ENCODE measurements around the gene SPRED2. TPM values are rescaled to one million over a fixed set of nuclear protein-coding genes. Genes with fewer than 3 reads are reported as not detected.
A peak's percentile ranks its signal among the peaks of the same experiment; 100 is the strongest.

The SPRED2 gene
- total and polyA plus RNA-seq, 12 donors: 10.2 to 20.7 (median 17.0) TPM

- Histone ChIP-seq H3K4me1 (peaks cover 0 to 31% (median 23%) of the 10 kb centered on the region in 9 donors), H3K27me3 (no peaks in the 10 kb centered on the region), H3K27ac (peak overlapping the region in 9 of 10 donors; percentile 94 to 99 (median 97)), H3K4me3 (peak overlapping the region in 5 of 10 donors; percentile 61 to 76 (median 64)), H3K9me3 (no peaks in the 10 kb centered on the region), H3K36me3 (no peaks in the 10 kb centered on the region)
- DNase-seq (no peak), ATAC-seq (no peak)
- WGBS, 2 donors: 88 to 91% methylated on average over 9 of the region's 9 CpGs
- intact Hi-C loops (cut with DNase I): loop anchor here (2.0 to 10.0 kb wide), 12 partner anchors 40 to 173 kb away; no protein-coding TSS in a partner anchor
- TF ChIP-seq CTCF (IDR thresholded peaks at IDR 0.05): no peak
Observed at GRCh38 chr2:65437392-65438135, 5.2 kb upstream of the SPRED2 start.

GRCh38 chr2:65436824-65437221 lies 4.4 kb upstream of the SPRED2 start:
- Histone ChIP-seq H3K27ac (peak overlapping the region; percentile 94 to 100 (median 98)), H3K9me3 (no peaks in the 10 kb centered on the region), H3K4me3 (peak overlapping the region; percentile 19 to 91 (median 64)), H3K27me3 (no peaks in the 10 kb centered on the region), H3K4me1 (peaks cover 0 to 31% (median 23%) of the 10 kb centered on the region in 9 donors), H3K36me3 (no peaks in the 10 kb centered on the region)
- no peak for TF ChIP-seq CTCF (IDR thresholded peaks at IDR 0.05)
- DNase-seq (no peak), ATAC-seq (no peak)
- 5 to 9% methylated on average over 12 of the region's 12 CpGs for WGBS, 2 donors
- intact Hi-C loops (cut with DNase I): loop anchor here (2.0 to 10.0 kb wide), 12 partner anchors 40 to 172 kb away; no protein-coding TSS in a partner anchor

GRCh38 chr2:65436169-65436823 lies 3.9 kb upstream of the SPRED2 start:
- TF ChIP-seq CTCF (IDR thresholded peaks at IDR 0.05): no peak
- no peaks in the 10 kb centered on the region for H3K27me3 ChIP-seq
- no peaks in the 10 kb centered on the region for H3K36me3 ChIP-seq
- H3K27ac ChIP-seq: peak overlapping the region; percentile 94 to 100 (median 98)
- no peaks in the 10 kb centered on the region for H3K9me3 ChIP-seq
- peaks cover 0 to 31% (median 25%) of the 10 kb centered on the region in 9 donors for H3K4me1 ChIP-seq
- peak; percentile 91 for DNase-seq
- ATAC-seq: peak; percentile 62 to 86 (median 79)
- H3K4me3 ChIP-seq: peak overlapping the region; percentile 19 to 91 (median 64)
- WGBS, 2 donors: 0 to 1% methylated on average over 65 of the region's 65 CpGs
- intact Hi-C loops (cut with DNase I): loop anchor here (2.0 to 10.0 kb wide), 12 partner anchors 41 to 171 kb away; no protein-coding TSS in a partner anchor

GRCh38 chr2:65435625-65436168 lies 3.3 kb upstream of the SPRED2 start:
- WGBS, 2 donors: 1% methylated on average over 41 of the region's 42 CpGs
- no peaks in the 10 kb centered on the region for H3K9me3 ChIP-seq
- H3K4me1 ChIP-seq: peaks cover 0 to 31% (median 25%) of the 10 kb centered on the region in 9 donors
- peak in 5 of 9 donors; percentile 15 to 41 (median 31) for TF ChIP-seq CTCF (IDR thresholded peaks at IDR 0.05)
- H3K4me3 ChIP-seq: peak overlapping the region; percentile 19 to 91 (median 64)
- intact Hi-C loops (cut with DNase I): loop anchor here (2.0 to 10.0 kb wide), 12 partner anchors 42 to 171 kb away; no protein-coding TSS in a partner anchor
- ATAC-seq (peak; percentile 63 to 78 (median 69)), DNase-seq (peak; percentile 89 to 91)
- H3K36me3 ChIP-seq: no peaks in the 10 kb centered on the region
- H3K27me3 ChIP-seq: no peaks in the 10 kb centered on the region
- H3K27ac ChIP-seq: peak overlapping the region; percentile 94 to 100 (median 98)
